K562 (cell line): ENCODE data around the gene MYO5C. TPM values are rescaled to one million over a fixed set of nuclear protein-coding genes. Genes with fewer than 3 reads are reported as not detected.

ENCODE experiments used
- TCF15 ChIP-seq: fragments of 250-450 bp; sonication (Bioruptor Pico); IDR thresholded peaks from 2 replicates; pipeline ENCODE4 v1.8.0; 2022; ENCODE audit warnings: moderate library complexity, mild to moderate bottlenecking, inconsistent platforms
- polyA plus RNA-seq, 8 experiments: library from polyadenylated mRNA; depleted of rRNA in 4 of 8; stranded (reverse) in 5 of 8; unstranded in 3 of 8; fragments of >200 nt; fragmentation: Nextera tagmentation in 2 of 8; fragmentation: Illumina TruSeq in 1 of 8; extraction: Ambion mirVana in 2 of 8; extraction: Trizol in 1 of 8; gene quantifications; 2 replicates each; pipeline versions ENCODE4 v1.2.1 to v1.2.3, GENCODE V29; 2011 to 2014; ENCODE audit warnings: inconsistent platforms in 1 of 8, missing spikeins in 1 of 8
- total RNA-seq, 7 experiments: library from RNA; depleted of rRNA in 6 of 7; stranded (reverse); fragments of >200 nt in 6 of 7; fragmentation: Illumina TruSeq in 2 of 7; extraction: Trizol in 2 of 7; gene quantifications; 2 replicates each; pipeline versions ENCODE4 v1.2.1 to v1.2.3, GENCODE V29; 2011 to 2021; ENCODE audit warnings: low replicate concordance in 1 of 7
- TF ChIP-seq, protein P1 (sequence below): fragments of 450-650 bp; IDR thresholded peaks from 2 replicates; pipeline ENCODE4 v1.6.1; 2016; ENCODE audit warnings: mild to moderate bottlenecking, moderate library complexity

MYO5C gene
- total and polyA plus RNA-seq, 9 of the 15 experiments (the other 6 are each of a cell fraction or from before 2014, with no cell fraction given) = 0.01 to 0.24 TPM; not detected in 7

DNA sequence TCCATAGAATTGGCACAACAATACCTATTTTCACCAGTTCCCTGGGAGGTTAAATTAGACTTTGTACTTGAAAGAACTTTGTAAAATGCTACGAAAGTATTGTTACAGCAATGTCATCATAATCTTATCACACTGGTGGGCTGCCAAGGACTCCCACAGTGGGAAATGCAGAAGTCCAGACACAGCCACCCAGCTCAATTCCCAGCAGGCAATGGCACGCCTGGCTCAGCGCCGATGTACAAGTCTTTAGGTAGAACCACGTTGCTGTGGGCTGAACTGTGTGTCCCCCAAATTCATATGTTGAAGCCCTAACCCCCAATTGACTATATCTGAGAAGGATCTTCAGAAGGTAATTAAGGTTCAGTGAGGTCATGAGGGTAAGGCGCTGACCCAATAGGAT is 12.3 kb downstream of the MYO5C start (continued):
- TF ChIP-seq, protein P1, sequence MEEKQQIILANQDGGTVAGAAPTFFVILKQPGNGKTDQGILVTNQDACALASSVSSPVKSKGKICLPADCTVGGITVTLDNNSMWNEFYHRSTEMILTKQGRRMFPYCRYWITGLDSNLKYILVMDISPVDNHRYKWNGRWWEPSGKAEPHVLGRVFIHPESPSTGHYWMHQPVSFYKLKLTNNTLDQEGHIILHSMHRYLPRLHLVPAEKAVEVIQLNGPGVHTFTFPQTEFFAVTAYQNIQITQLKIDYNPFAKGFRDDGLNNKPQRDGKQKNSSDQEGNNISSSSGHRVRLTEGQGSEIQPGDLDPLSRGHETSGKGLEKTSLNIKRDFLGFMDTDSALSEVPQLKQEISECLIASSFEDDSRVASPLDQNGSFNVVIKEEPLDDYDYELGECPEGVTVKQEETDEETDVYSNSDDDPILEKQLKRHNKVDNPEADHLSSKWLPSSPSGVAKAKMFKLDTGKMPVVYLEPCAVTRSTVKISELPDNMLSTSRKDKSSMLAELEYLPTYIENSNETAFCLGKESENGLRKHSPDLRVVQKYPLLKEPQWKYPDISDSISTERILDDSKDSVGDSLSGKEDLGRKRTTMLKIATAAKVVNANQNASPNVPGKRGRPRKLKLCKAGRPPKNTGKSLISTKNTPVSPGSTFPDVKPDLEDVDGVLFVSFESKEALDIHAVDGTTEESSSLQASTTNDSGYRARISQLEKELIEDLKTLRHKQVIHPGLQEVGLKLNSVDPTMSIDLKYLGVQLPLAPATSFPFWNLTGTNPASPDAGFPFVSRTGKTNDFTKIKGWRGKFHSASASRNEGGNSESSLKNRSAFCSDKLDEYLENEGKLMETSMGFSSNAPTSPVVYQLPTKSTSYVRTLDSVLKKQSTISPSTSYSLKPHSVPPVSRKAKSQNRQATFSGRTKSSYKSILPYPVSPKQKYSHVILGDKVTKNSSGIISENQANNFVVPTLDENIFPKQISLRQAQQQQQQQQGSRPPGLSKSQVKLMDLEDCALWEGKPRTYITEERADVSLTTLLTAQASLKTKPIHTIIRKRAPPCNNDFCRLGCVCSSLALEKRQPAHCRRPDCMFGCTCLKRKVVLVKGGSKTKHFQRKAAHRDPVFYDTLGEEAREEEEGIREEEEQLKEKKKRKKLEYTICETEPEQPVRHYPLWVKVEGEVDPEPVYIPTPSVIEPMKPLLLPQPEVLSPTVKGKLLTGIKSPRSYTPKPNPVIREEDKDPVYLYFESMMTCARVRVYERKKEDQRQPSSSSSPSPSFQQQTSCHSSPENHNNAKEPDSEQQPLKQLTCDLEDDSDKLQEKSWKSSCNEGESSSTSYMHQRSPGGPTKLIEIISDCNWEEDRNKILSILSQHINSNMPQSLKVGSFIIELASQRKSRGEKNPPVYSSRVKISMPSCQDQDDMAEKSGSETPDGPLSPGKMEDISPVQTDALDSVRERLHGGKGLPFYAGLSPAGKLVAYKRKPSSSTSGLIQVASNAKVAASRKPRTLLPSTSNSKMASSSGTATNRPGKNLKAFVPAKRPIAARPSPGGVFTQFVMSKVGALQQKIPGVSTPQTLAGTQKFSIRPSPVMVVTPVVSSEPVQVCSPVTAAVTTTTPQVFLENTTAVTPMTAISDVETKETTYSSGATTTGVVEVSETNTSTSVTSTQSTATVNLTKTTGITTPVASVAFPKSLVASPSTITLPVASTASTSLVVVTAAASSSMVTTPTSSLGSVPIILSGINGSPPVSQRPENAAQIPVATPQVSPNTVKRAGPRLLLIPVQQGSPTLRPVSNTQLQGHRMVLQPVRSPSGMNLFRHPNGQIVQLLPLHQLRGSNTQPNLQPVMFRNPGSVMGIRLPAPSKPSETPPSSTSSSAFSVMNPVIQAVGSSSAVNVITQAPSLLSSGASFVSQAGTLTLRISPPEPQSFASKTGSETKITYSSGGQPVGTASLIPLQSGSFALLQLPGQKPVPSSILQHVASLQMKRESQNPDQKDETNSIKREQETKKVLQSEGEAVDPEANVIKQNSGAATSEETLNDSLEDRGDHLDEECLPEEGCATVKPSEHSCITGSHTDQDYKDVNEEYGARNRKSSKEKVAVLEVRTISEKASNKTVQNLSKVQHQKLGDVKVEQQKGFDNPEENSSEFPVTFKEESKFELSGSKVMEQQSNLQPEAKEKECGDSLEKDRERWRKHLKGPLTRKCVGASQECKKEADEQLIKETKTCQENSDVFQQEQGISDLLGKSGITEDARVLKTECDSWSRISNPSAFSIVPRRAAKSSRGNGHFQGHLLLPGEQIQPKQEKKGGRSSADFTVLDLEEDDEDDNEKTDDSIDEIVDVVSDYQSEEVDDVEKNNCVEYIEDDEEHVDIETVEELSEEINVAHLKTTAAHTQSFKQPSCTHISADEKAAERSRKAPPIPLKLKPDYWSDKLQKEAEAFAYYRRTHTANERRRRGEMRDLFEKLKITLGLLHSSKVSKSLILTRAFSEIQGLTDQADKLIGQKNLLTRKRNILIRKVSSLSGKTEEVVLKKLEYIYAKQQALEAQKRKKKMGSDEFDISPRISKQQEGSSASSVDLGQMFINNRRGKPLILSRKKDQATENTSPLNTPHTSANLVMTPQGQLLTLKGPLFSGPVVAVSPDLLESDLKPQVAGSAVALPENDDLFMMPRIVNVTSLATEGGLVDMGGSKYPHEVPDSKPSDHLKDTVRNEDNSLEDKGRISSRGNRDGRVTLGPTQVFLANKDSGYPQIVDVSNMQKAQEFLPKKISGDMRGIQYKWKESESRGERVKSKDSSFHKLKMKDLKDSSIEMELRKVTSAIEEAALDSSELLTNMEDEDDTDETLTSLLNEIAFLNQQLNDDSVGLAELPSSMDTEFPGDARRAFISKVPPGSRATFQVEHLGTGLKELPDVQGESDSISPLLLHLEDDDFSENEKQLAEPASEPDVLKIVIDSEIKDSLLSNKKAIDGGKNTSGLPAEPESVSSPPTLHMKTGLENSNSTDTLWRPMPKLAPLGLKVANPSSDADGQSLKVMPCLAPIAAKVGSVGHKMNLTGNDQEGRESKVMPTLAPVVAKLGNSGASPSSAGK = no peak
- no peak for TF ChIP-seq TCF15 (CRISPR knock-in tag)
